CD14-positive monocyte (primary cell): ENCODE measurements around the gene FLYWCH2. TPM values are rescaled to one million over a fixed set of nuclear protein-coding genes. Genes with fewer than 3 reads are reported as not detected.

ENCODE experiments used
- DNase-seq, 3 donors: peaks; one replicate each; pipeline ENCODE4 v3.0.0-alpha.2; 2011 to 2022
- H2AFZ ChIP-seq: 2 replicates; pipeline ENCODE4 v1.6.0; 2012; ENCODE audit warnings: mild to moderate bottlenecking, low read depth, low read length, inconsistent platforms; ENCODE audit not compliant: insufficient read depth, poor library complexity, severe bottlenecking
- H3K27ac ChIP-seq, 2 donors: 1 replicate in 1 of 2; 2 replicates in 1 of 2; pipeline ENCODE4 v1.5.1; 2012 to 2013; ENCODE audit warnings: low read length in 2 of 2, control low read depth in 1 of 2, inconsistent platforms in 1 of 2, low read depth in 1 of 2, mild to moderate bottlenecking in 1 of 2
- H3K27me3 ChIP-seq, 2 donors: one replicate each; pipeline versions ENCODE4 v1.6.0 to v1.6.1; 2011 to 2013; ENCODE audit warnings: low read length in 2 of 2; ENCODE audit not compliant: control insufficient read depth in 2 of 2, insufficient read depth in 2 of 2
- H3K36me3 ChIP-seq, 2 donors: replicated peaks in 1 of 2; 1 replicate in 1 of 2; 2 replicates in 1 of 2; pipeline versions ENCODE4 v1.5.1 to v1.6.1; 2012 to 2013; ENCODE audit warnings: low read length in 2 of 2, control low read depth in 1 of 2, inconsistent platforms in 1 of 2, mild to moderate bottlenecking in 1 of 2; ENCODE audit not compliant: insufficient read depth in 2 of 2, control insufficient read depth in 1 of 2
- H3K4me1 ChIP-seq, 2 donors: 1 replicate in 1 of 2; 2 replicates in 1 of 2; pipeline versions ENCODE4 v1.5.1 to v1.6.1; 2012 to 2013; ENCODE audit warnings: low read length in 2 of 2, control low read depth in 1 of 2, inconsistent platforms in 1 of 2, mild to moderate bottlenecking in 1 of 2, moderate library complexity in 1 of 2; ENCODE audit not compliant: insufficient read depth in 2 of 2, control insufficient read depth in 1 of 2
- H3K4me2 ChIP-seq: replicated peaks from 2 replicates; pipeline ENCODE3; 2012; ENCODE audit warnings: low read length, moderate library complexity, mild to moderate bottlenecking; ENCODE audit not compliant: poor library complexity, severe bottlenecking; ENCODE audit errors: extremely low read depth
- H3K4me3 ChIP-seq, 3 experiments: fragments of 200-600 bp in 1 of 3; sonication (generic) in 1 of 3; replicated peaks in 1 of 3; 1 replicate in 2 of 3; 2 replicates in 1 of 3; pipeline ENCODE4 v1.5.1; 2011 to 2013; ENCODE audit warnings: low read length in 3 of 3, mild to moderate bottlenecking in 3 of 3, control low read depth in 2 of 3, low read depth in 2 of 3, inconsistent platforms in 1 of 3, moderate library complexity in 1 of 3
- H3K79me2 ChIP-seq: 2 replicates; pipeline ENCODE4 v1.6.0; 2012; ENCODE audit warnings: mild to moderate bottlenecking, control low read depth, inconsistent platforms, low read length, moderate library complexity; ENCODE audit not compliant: insufficient read depth
- H3K9ac ChIP-seq: 2 replicates; pipeline ENCODE4 v1.6.0; 2017; ENCODE audit warnings: low read length, mild to moderate bottlenecking; ENCODE audit not compliant: insufficient read depth, poor library complexity, severe bottlenecking
- H3K9me3 ChIP-seq, 2 donors: replicated peaks in 1 of 2; 1 replicate in 1 of 2; 2 replicates in 1 of 2; pipeline versions ENCODE4 v1.5.1 to v1.6.1; 2012 to 2013; ENCODE audit warnings: low read length in 2 of 2, control low read depth in 1 of 2; ENCODE audit not compliant: control insufficient read depth in 1 of 2, insufficient read depth in 1 of 2
- H4K20me1 ChIP-seq: 2 replicates; pipeline ENCODE4 v1.6.0; 2012; ENCODE audit warnings: mild to moderate bottlenecking, low read length, control low read depth, moderate library complexity; ENCODE audit not compliant: insufficient read depth
- H3K27ac Mint-ChIP-seq, 7 donors: one replicate each; pipeline ENCODE4 v1.8.0; 2020; ENCODE audit warnings: mild to moderate bottlenecking in 7 of 7, mixed read lengths in 7 of 7, moderate library complexity in 6 of 7, inconsistent platforms in 2 of 7
- H3K27me3 Mint-ChIP-seq, 3 donors: one replicate each; pipeline ENCODE4 v1.8.0; 2021 to 2022; ENCODE audit warnings: low read depth in 3 of 3, mild to moderate bottlenecking in 3 of 3, mixed read lengths in 3 of 3, moderate library complexity in 3 of 3, inconsistent platforms in 1 of 3
- H3K36me3 Mint-ChIP-seq, 2 donors: one replicate each; pipeline ENCODE4 v1.8.0; 2020; ENCODE audit warnings: mixed read lengths in 2 of 2, inconsistent platforms in 1 of 2, mild to moderate bottlenecking in 1 of 2
- H3K4me1 Mint-ChIP-seq: one replicate; pipeline ENCODE4 v1.8.0; 2020; ENCODE audit warnings: mild to moderate bottlenecking, mixed read lengths
- H3K4me3 Mint-ChIP-seq, 2 donors: one replicate each; pipeline ENCODE4 v1.8.0; 2020; ENCODE audit warnings: mild to moderate bottlenecking in 2 of 2, mixed read lengths in 2 of 2, moderate library complexity in 1 of 2
- H3K9me3 Mint-ChIP-seq, 7 donors: one replicate each; pipeline ENCODE4 v1.8.0; 2020 to 2022; ENCODE audit warnings: mixed read lengths in 7 of 7, mild to moderate bottlenecking in 6 of 7, moderate library complexity in 6 of 7, inconsistent platforms in 2 of 7
- WGBS: methylation state at CpG from one replicate; pipeline ENCODE4 v1.1.5; 2013; ENCODE audit warnings: missing lambda C conversion rate; ENCODE audit not compliant: insufficient coverage; 5-methylcytosine and 5-hydroxymethylcytosine counted together
- intact Hi-C, 2 donors: fragments of 100-400 bp; cut with micrococcal nuclease; formaldehyde crosslinking; loops; one replicate each; pipeline versions ENCODE4 v1.15.0 to v1.15.1; 2023
- polyA plus RNA-seq, 3 donors: library from polyadenylated mRNA; depleted of rRNA in 1 of 3; unstranded in 2 of 3; stranded (reverse) in 1 of 3; fragments of 300-500 nt in 2 of 3; fragments of >200 nt in 1 of 3; fragmentation: Illumina TruSeq in 2 of 3; gene quantifications; 1 replicate in 2 of 3; 2 replicates in 1 of 3; pipeline ENCODE4 v1.2.3, GENCODE V29; 2012 to 2021
- TF ChIP-seq, protein P1 (sequence below): fragments of 200-600 bp; IDR thresholded peaks from one replicate; pipeline ENCODE4 v1.8.0; 2022; ENCODE audit warnings: antibody characterized with exemption, mild to moderate bottlenecking

FLYWCH2 gene
- polyA plus RNA-seq, 3 donors = 10.9 to 14.8 (median 12.7) TPM

DNA sequence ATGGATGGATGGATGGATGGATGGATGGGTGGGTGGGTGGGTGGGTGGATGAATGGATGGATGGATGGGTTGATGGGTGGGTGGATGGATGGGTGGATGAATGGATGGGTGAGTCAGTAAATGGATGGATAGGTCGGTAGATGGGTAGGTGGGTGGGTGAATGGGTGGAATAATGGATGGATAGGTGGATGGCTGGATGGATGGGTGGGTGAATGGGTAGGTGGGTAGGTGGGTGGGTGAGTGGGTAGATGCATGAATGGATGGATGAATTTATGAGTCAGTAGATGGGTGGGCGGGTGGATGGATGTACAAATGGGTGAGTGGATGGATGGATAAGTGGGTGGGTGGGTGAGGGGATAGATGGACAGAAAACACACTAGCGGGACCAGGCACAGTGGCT, 48.0 kb upstream of the FLYWCH2 start:
- H3K36me3 Mint-ChIP-seq = no peaks in the 10 kb centered on the region
- Histone ChIP-seq H3K27ac (no peak overlapping the region), H3K79me2 (no peaks in the 10 kb centered on the region), H3K9ac (no peak overlapping the region), H3K36me3 (no peaks in the 10 kb centered on the region), H4K20me1 (no peaks in the 10 kb centered on the region), H3K4me2 (no peak overlapping the region), H3K4me3 (no peak overlapping the region), H2AFZ (no peak overlapping the region), H3K27me3 (no peaks in the 10 kb centered on the region), H3K4me1 (peaks cover 7 to 10% of the 10 kb centered on the region in 2 donors), H3K9me3 (peaks cover 0 to 4% of the 10 kb centered on the region in 2 donors)
- H3K4me1 Mint-ChIP-seq = peaks cover 9% of the 10 kb centered on the region
- H3K9me3 Mint-ChIP-seq = peaks cover 1 to 11% (median 6%) of the 10 kb centered on the region in 7 donors
- 93% methylated on average over 2 of the region's 3 CpGs for WGBS
- H3K27me3 Mint-ChIP-seq = peaks cover 8 to 14% (median 14%) of the 10 kb centered on the region in 3 donors
- no peak overlapping the region for H3K27ac Mint-ChIP-seq
- no peak overlapping the region for H3K4me3 Mint-ChIP-seq
- intact Hi-C loops = loop anchor here in 1 of 2 donors (5.0 kb wide), 2 partner anchors 37 to 87 kb away; no protein-coding TSS in a partner anchor
- TF ChIP-seq, protein P1, sequence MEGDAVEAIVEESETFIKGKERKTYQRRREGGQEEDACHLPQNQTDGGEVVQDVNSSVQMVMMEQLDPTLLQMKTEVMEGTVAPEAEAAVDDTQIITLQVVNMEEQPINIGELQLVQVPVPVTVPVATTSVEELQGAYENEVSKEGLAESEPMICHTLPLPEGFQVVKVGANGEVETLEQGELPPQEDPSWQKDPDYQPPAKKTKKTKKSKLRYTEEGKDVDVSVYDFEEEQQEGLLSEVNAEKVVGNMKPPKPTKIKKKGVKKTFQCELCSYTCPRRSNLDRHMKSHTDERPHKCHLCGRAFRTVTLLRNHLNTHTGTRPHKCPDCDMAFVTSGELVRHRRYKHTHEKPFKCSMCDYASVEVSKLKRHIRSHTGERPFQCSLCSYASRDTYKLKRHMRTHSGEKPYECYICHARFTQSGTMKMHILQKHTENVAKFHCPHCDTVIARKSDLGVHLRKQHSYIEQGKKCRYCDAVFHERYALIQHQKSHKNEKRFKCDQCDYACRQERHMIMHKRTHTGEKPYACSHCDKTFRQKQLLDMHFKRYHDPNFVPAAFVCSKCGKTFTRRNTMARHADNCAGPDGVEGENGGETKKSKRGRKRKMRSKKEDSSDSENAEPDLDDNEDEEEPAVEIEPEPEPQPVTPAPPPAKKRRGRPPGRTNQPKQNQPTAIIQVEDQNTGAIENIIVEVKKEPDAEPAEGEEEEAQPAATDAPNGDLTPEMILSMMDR = no peak
- DNase-seq = no peak

DNA sequence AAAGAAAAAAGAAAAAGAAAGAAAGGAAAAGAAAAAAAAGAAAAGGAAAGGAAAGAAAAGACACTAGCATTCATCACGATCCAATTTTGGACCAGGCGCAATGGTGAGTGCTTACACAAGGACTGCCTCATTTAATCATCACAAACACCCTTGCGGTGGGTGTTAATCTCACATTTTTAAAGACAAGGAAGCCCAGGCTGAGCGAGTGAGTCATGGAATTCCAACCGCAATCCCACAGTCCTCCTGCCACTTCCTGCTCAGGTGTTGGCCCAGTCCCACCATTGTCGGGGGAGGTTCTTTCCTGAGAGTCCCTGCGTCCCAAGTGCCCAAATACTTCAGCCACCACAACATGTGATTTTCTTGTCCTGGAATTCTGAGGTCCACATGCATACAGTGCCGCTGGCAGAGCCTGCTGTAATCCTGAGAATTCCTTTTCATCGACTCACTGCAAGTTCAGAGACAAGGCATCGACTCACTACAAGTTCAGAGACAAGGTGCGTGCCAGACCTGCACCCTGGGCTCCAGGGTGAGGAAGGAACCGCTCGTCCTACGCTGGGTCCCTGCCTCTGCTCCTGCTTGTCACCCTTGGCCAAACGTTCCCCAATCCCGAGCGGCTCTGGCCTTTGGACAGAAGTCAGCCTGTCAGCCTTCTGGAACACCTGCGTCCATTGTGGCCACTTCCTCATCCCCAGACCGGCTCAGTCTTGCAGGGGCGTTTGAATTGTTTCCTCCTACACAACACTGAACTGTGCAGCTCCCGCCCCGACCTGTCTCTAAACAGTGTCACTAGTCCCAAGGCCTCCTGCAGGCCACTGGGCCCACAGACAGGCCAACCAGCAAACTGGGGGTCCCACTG, 47.1 kb upstream of the FLYWCH2 start:
- Histone ChIP-seq H3K4me3 (no peak overlapping the region), H4K20me1 (no peaks in the 10 kb centered on the region), H3K27ac (no peak overlapping the region), H3K4me2 (no peak overlapping the region), H3K36me3 (no peaks in the 10 kb centered on the region), H2AFZ (no peak overlapping the region), H3K27me3 (no peaks in the 10 kb centered on the region), H3K9me3 (peaks cover 0 to 4% of the 10 kb centered on the region in 2 donors), H3K4me1 (peaks cover 0 to under 1% of the 10 kb centered on the region in 2 donors), H3K9ac (no peak overlapping the region), H3K79me2 (no peaks in the 10 kb centered on the region)
- Mint-ChIP-seq H3K36me3 (no peaks in the 10 kb centered on the region), H3K9me3 (peaks cover 1 to 10% (median 6%) of the 10 kb centered on the region in 7 donors), H3K4me3 (peak overlapping the region in 1 of 2 donors; percentile 1), H3K4me1 (peaks cover 3% of the 10 kb centered on the region), H3K27ac (peak overlapping the region in 1 of 7 donors; percentile 8), H3K27me3 (peaks cover 8 to 15% (median 14%) of the 10 kb centered on the region in 3 donors)
- intact Hi-C loops = loop anchor here in 1 of 2 donors (5.0 kb wide), 2 partner anchors 36 to 86 kb away; no protein-coding TSS in a partner anchor
- no peak for DNase-seq
- TF ChIP-seq, protein P1 = no peak
- 50% methylated on average over 17 of the region's 22 CpGs for WGBS
